SK-N-MC (cell line): ENCODE results near the gene NCKAP5.

ENCODE experiments used
- EZH2 ChIP-seq: fragments of 200-600 bp; sonication (generic); IDR thresholded peaks from one replicate; pipeline ENCODE4 v1.6.1; 2017; ENCODE audit warnings: antibody characterized with exemption
- FOXP2 ChIP-seq: optimal IDR thresholded peaks from 2 replicates; pipeline ENCODE3; 2011; ENCODE audit warnings: mild to moderate bottlenecking, moderate library complexity; ENCODE audit not compliant: insufficient read depth; ENCODE audit errors: extremely low read length, control extremely low read depth
- POLR2AphosphoS5 ChIP-seq: IDR thresholded peaks from 2 replicates; pipeline ENCODE4 v1.6.1; 2012; ENCODE audit warnings: mild to moderate bottlenecking, low read depth, low read length, borderline replicate concordance

DNA sequence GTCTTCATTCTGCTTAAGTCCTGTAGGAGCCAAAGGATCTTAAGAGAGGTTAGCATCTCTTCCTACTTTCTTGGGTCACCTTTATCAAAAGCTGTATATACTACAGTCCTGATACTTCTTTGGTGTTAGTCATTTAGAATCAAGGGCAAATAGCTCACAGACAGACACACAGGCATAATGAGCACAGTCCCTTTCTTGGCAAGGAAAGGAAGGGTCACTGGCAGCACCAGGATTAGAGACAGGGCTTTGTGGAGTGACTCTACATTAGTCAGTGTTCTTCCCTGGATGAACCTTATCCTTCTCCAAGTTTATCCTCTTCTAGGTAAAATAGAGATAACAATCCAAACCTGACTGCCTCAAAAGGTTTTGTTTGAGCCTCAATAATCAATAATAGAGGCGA is 40.0 kb upstream of the NCKAP5 start:
- no peak for TF ChIP-seq POLR2AphosphoS5
- no peak for TF ChIP-seq EZH2
- TF ChIP-seq FOXP2, result no peak
